ENCODE measurements around the gene GPC5. TPM values are rescaled to one million over a fixed set of nuclear protein-coding genes. Genes with fewer than 3 reads are reported as not detected.

The GPC5 gene
- total and polyA plus RNA-seq, 10 donors, result 0.04 to 0.83 (median 0.26) TPM; not detected in 3

GRCh38 chr13:92823059-92823458, 1424.6 kb downstream of the GPC5 start:
- TF ChIP-seq POLR2AphosphoS5 (IDR thresholded peaks at IDR 0.05) (no peak), POLR2A (IDR thresholded peaks at IDR 0.05) (no peak)
- TF ChIP-seq, protein P1, sequence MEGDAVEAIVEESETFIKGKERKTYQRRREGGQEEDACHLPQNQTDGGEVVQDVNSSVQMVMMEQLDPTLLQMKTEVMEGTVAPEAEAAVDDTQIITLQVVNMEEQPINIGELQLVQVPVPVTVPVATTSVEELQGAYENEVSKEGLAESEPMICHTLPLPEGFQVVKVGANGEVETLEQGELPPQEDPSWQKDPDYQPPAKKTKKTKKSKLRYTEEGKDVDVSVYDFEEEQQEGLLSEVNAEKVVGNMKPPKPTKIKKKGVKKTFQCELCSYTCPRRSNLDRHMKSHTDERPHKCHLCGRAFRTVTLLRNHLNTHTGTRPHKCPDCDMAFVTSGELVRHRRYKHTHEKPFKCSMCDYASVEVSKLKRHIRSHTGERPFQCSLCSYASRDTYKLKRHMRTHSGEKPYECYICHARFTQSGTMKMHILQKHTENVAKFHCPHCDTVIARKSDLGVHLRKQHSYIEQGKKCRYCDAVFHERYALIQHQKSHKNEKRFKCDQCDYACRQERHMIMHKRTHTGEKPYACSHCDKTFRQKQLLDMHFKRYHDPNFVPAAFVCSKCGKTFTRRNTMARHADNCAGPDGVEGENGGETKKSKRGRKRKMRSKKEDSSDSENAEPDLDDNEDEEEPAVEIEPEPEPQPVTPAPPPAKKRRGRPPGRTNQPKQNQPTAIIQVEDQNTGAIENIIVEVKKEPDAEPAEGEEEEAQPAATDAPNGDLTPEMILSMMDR (IDR thresholded peaks at IDR 0.05 in 8 of 11, conservative IDR thresholded peaks at IDR 0.05 in 3 of 11), result no peak
- Histone ChIP-seq H3K9me3 (no peaks in the 10 kb centered on the region), H3K27ac (no peak overlapping the region), H3K4me1 (no peaks in the 10 kb centered on the region), H3K27me3 (replicated peaks in 1 of 7) (no peaks in the 10 kb centered on the region), H3K4me3 (no peak overlapping the region), H3K36me3 (no peaks in the 10 kb centered on the region)
- WGBS, 5 donors, result 58 to 71% (median 62%) methylated on average over 1 of the region's 1 CpG
- intact Hi-C loops (cut with DNase I; ENCODE audit: low total_unique reads), result no loop called here
- no peak for DNase-seq

DNA sequence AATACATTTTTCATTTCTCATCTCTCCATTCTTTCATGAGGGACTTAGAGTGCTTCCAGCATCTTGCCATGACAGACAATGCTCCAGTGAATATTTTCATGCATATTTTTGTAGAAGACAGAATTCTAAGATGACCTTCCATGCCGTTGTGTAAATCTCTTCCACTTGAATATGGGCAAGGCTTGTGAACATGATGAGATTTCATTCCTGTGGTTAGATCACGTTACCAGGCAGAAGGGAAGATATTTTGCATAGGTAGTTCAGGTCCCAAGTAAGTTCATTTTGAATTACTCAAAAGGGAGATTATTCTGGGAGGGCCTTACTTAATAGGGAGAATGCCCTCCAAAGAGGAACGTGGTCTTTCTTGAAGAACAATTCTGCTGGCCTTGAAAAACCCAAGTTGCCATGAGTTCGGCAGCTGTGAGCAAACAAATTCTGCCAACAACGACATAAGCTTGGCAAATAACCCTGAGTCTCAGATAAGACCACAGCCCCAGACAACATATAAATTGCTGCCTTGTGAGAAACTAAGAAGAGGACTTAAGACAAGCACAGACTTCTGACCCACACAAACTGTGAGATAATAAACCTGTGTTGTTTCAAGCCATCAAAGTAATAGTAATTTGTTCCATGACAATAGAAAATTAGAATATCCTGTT, 1427.6 kb downstream of the GPC5 start:
- no peak for TF ChIP-seq POLR2AphosphoS5 (IDR thresholded peaks at IDR 0.05)
- TF ChIP-seq, protein P1 (IDR thresholded peaks at IDR 0.05 in 8 of 11, conservative IDR thresholded peaks at IDR 0.05 in 3 of 11), result no peak
- TF ChIP-seq POLR2A (IDR thresholded peaks at IDR 0.05), result no peak
- no peaks in the 10 kb centered on the region for H3K4me1 ChIP-seq
- H3K36me3 ChIP-seq, result no peaks in the 10 kb centered on the region
- H3K4me3 ChIP-seq, result no peak overlapping the region
- H3K27me3 ChIP-seq (replicated peaks in 1 of 7), result no peaks in the 10 kb centered on the region
- no peak overlapping the region for H3K27ac ChIP-seq
- intact Hi-C loops (cut with DNase I; ENCODE audit: low total_unique reads), result no loop called here
- WGBS, 5 donors, result 69 to 80% (median 73%) methylated on average over 5 of the region's 5 CpGs
- peaks cover 0 to 6% (median 0%) of the 10 kb centered on the region in 8 donors for H3K9me3 ChIP-seq
- no peak for DNase-seq

- peaks cover 0 to 6% (median 0%) of the 10 kb centered on the region in 8 donors for H3K9me3 ChIP-seq
- no peaks in the 10 kb centered on the region for H3K4me1 ChIP-seq
- 72 to 84% (median 77%) methylated on average over 4 of the region's 4 CpGs for WGBS, 5 donors
- TF ChIP-seq POLR2A (IDR thresholded peaks at IDR 0.05) (no peak), POLR2AphosphoS5 (IDR thresholded peaks at IDR 0.05) (no peak)
- TF ChIP-seq, protein P1 (IDR thresholded peaks at IDR 0.05 in 8 of 11, conservative IDR thresholded peaks at IDR 0.05 in 3 of 11), result no peak
- no peaks in the 10 kb centered on the region for H3K27me3 ChIP-seq (replicated peaks in 1 of 7)
- intact Hi-C loops (cut with DNase I; ENCODE audit: low total_unique reads), result no loop called here
- H3K27ac ChIP-seq, result no peak overlapping the region
- DNase-seq, result no peak
- no peaks in the 10 kb centered on the region for H3K36me3 ChIP-seq
- no peak overlapping the region for H3K4me3 ChIP-seq
These were observed 1429.1 kb downstream of the GPC5 start for GRCh38 chr13:92827503-92827902.

GRCh38 chr13:92829930-92830329, 1431.5 kb downstream of the GPC5 start:
- Histone ChIP-seq H3K4me1 (no peaks in the 10 kb centered on the region), H3K27me3 (replicated peaks in 1 of 7) (no peaks in the 10 kb centered on the region), H3K36me3 (no peaks in the 10 kb centered on the region), H3K27ac (no peak overlapping the region), H3K4me3 (no peak overlapping the region), H3K9me3 (peaks cover 0 to 6% (median 0%) of the 10 kb centered on the region in 8 donors)
- DNase-seq, result no peak
- intact Hi-C loops (cut with DNase I; ENCODE audit: low total_unique reads), result no loop called here
- WGBS, 5 donors, result 35 to 50% (median 45%) methylated on average over 3 of the region's 3 CpGs
- TF ChIP-seq POLR2A (IDR thresholded peaks at IDR 0.05) (no peak), POLR2AphosphoS5 (IDR thresholded peaks at IDR 0.05) (no peak)
- TF ChIP-seq, protein P1 (IDR thresholded peaks at IDR 0.05 in 8 of 11, conservative IDR thresholded peaks at IDR 0.05 in 3 of 11), result no peak

All from spleen (tissue), 11 donors.